ENCODE data around the gene IFNAR2. TPM values are rescaled to one million over a fixed set of nuclear protein-coding genes. Genes with fewer than 3 reads are reported as not detected.
A peak's percentile ranks its signal among the peaks of the same experiment; 100 is the strongest.

The IFNAR2 gene
- total RNA-seq, 1 donor from 2014 or later: 23.3 TPM

DNA sequence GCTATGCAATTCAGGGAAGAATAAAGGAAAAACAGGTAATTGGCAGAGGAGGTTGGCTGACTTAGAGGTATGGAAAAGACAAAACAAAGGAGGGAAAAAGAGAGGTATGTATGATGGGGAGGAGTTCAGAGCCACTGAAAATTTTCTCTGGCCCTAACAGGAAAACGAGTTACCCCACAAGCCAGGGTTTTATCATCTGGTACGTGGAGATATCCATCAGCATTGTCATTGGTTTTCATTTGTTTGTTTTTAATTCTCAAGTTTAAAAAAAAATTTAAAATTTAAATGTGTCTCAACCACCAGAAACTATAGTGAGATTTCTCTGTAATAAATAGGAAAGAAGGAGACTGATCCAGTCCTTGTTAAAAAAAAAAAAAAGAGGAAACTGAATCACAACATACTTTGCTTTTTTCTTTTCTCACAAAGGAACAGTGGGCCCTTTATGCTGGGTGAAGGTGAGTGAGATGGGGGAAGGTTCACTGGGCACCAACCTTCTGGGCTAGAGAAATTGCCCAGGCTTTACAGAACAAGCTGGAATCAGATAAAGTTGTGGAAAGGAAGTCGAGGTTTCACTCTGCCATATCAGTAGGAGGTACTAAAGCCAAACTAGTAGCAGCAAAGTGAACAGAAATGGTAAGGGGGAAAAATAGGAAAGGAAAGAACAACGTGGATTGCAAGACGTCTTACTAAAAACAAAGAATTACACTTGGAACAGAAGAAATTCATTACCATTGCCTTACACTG is 2.7 kb downstream of the IFNAR2 start:
- Histone ChIP-seq H3K4me2 (ENCODE audit: low read length) (peak overlapping the region; percentile 2), H3K27ac (ENCODE audit: low read depth, low read length) (no peak overlapping the region), H2AFZ (ENCODE audit: low read depth, low read length) (no peak overlapping the region), H3K9ac (ENCODE audit: low read length) (no peak overlapping the region), H3K36me3 (ENCODE audit: insufficient read depth, low read length) (no peaks in the 10 kb centered on the region), H3K4me3 (ENCODE audit: insufficient read depth, low read depth, low read length) (no peak overlapping the region), H3K79me2 (ENCODE audit: insufficient read depth, low read length) (peaks cover 43% of the 10 kb centered on the region), H3K9me3 (ENCODE audit: insufficient read depth, low read depth, low read length) (no peaks in the 10 kb centered on the region), H4K20me1 (ENCODE audit: insufficient read depth, low read length) (peaks cover 20% of the 10 kb centered on the region), H3K27me3 (ENCODE audit: insufficient read depth, low read length) (no peaks in the 10 kb centered on the region), H3K4me1 (ENCODE audit: insufficient read depth, low read length) (peaks cover 6% of the 10 kb centered on the region)
- peak overlapping the region; percentile 95 for H3K4me3 Mint-ChIP-seq (ENCODE audit: unreplicated experiment)
- H3K36me3 Mint-ChIP-seq (ENCODE audit: low read depth, unreplicated experiment): peaks cover 2% of the 10 kb centered on the region
- no peaks in the 10 kb centered on the region for H3K9me3 Mint-ChIP-seq (ENCODE audit: unreplicated experiment)
- DNase-seq (ENCODE audit: low read depth) (no peak), FAIRE-seq (no peak)
- no peak overlapping the region for H3K27ac Mint-ChIP-seq (ENCODE audit: unreplicated experiment)
- TF ChIP-seq, protein P1, sequence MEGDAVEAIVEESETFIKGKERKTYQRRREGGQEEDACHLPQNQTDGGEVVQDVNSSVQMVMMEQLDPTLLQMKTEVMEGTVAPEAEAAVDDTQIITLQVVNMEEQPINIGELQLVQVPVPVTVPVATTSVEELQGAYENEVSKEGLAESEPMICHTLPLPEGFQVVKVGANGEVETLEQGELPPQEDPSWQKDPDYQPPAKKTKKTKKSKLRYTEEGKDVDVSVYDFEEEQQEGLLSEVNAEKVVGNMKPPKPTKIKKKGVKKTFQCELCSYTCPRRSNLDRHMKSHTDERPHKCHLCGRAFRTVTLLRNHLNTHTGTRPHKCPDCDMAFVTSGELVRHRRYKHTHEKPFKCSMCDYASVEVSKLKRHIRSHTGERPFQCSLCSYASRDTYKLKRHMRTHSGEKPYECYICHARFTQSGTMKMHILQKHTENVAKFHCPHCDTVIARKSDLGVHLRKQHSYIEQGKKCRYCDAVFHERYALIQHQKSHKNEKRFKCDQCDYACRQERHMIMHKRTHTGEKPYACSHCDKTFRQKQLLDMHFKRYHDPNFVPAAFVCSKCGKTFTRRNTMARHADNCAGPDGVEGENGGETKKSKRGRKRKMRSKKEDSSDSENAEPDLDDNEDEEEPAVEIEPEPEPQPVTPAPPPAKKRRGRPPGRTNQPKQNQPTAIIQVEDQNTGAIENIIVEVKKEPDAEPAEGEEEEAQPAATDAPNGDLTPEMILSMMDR (IDR thresholded peaks at IDR 0.05; ENCODE audit: insufficient read depth, low read depth, low read length): no peak
- TF ChIP-seq EZH2 (IDR thresholded peaks at IDR 0.05; ENCODE audit: insufficient read depth, low read length): no peak
- peaks cover 35% of the 10 kb centered on the region for H3K4me1 Mint-ChIP-seq (ENCODE audit: low read depth, unreplicated experiment)
- H3K27me3 Mint-ChIP-seq (ENCODE audit: low read depth, unreplicated experiment): no peaks in the 10 kb centered on the region

DNA sequence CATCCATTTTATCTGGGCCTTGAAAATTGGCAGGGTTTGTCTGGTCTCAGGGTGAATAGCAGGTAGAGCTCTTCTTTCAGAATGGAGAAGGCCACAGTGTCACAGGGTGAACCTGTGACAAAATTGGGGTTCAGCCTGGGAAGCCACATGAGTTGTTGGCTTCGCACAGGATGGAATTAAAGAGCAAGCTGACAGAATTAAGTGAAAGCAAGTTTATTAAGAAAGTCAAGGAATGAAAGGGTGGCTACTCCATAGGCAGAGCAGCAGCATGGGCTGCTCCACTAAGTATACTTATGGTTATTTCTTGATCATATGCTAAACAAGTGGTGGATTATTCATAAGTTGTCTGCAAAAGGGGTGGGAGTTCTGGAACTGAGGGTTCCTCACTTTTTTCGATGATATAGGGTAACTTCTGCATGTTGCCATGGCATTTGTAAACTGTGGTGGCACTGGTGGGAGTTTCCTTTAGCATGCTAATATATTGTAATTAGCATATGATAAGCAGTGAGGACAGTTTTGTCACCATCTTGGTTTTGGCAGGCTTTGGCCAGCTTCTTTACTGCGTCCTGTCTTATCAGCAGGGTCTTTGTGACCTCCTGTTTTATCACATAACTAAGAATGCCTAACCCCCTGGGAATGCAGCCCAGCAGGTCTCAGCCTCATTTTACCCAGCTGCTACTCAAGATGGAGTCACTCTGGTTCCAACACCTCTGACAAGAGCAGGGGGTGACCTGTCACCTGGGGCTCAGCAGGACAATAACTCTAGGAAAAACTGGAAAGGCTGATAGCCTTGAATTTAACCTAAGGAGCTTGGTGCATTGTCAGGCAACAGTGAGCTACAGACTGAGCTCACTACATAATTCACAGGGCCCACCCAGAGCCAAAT is 5.1 kb downstream of the IFNAR2 start:
- no peak overlapping the region for H3K4me2 ChIP-seq (ENCODE audit: low read length)
- peaks cover 47% of the 10 kb centered on the region for H3K79me2 ChIP-seq (ENCODE audit: insufficient read depth, low read length)
- no peaks in the 10 kb centered on the region for H3K4me1 ChIP-seq (ENCODE audit: insufficient read depth, low read length)
- H4K20me1 ChIP-seq (ENCODE audit: insufficient read depth, low read length): peaks cover 34% of the 10 kb centered on the region
- no peak overlapping the region for H3K4me3 ChIP-seq (ENCODE audit: insufficient read depth, low read depth, low read length)
- no peak for FAIRE-seq
- Mint-ChIP-seq H3K4me3 (ENCODE audit: unreplicated experiment) (no peak overlapping the region), H3K36me3 (ENCODE audit: low read depth, unreplicated experiment) (peaks cover 6% of the 10 kb centered on the region), H3K9me3 (ENCODE audit: unreplicated experiment) (no peaks in the 10 kb centered on the region), H3K27me3 (ENCODE audit: low read depth, unreplicated experiment) (no peaks in the 10 kb centered on the region), H3K4me1 (ENCODE audit: low read depth, unreplicated experiment) (peaks cover 42% of the 10 kb centered on the region), H3K27ac (ENCODE audit: unreplicated experiment) (peak overlapping the region; percentile 70)
- no peaks in the 10 kb centered on the region for H3K27me3 ChIP-seq (ENCODE audit: insufficient read depth, low read length)
- H3K9ac ChIP-seq (ENCODE audit: low read length): no peak overlapping the region
- no peaks in the 10 kb centered on the region for H3K36me3 ChIP-seq (ENCODE audit: insufficient read depth, low read length)
- H2AFZ ChIP-seq (ENCODE audit: low read depth, low read length): no peak overlapping the region
- no peak overlapping the region for H3K27ac ChIP-seq (ENCODE audit: low read depth, low read length)
- TF ChIP-seq, protein P1 (IDR thresholded peaks at IDR 0.05; ENCODE audit: insufficient read depth, low read depth, low read length): no peak
- TF ChIP-seq EZH2 (IDR thresholded peaks at IDR 0.05; ENCODE audit: insufficient read depth, low read length): no peak
- no peak for DNase-seq (ENCODE audit: low read depth)
- H3K9me3 ChIP-seq (ENCODE audit: insufficient read depth, low read depth, low read length): no peaks in the 10 kb centered on the region
